Measurements from ENCODE around the gene CASP1. TPM values are rescaled to one million over a fixed set of nuclear protein-coding genes. Genes with fewer than 3 reads are reported as not detected.

Gene CASP1
- total RNA-seq, 1 experiment from 2014 or later, result not detected

DNA sequence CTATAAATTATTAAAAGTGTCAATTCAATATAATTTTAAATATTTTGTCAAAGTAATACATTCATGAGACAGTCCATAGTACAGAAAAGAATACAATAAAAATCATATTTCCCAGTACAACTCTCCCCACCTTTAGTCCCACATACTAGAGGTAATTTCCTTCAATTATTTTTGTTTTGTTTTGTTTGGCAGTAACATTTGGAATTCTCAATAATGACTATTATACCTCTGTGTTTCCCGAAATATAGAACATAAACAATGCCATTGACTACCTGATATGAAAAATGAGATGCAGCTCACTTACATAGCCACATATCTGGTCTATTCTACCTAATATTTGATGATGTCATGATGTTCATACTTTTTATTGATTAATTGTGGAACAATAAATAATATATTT, 42.2 kb downstream of the CASP1 start:
- no peaks in the 10 kb centered on the region for H3K27me3 Mint-ChIP-seq (ENCODE audit: low read depth)
- Histone ChIP-seq H3K23ac (ENCODE audit: insufficient read length, low read depth, low read length) (no peak overlapping the region), H4K91ac (ENCODE audit: insufficient read length, low read depth, low read length) (no peak overlapping the region), H2AFZ (ENCODE audit: low read length) (no peak overlapping the region), H2BK12ac (ENCODE audit: insufficient read length, low read depth, low read length) (no peak overlapping the region), H3K9me3 (ENCODE audit: control insufficient read depth, low read depth, low read length) (no peaks in the 10 kb centered on the region), H3K18ac (ENCODE audit: insufficient read length, low read depth, low read length) (no peak overlapping the region), H2BK20ac (ENCODE audit: low read depth, low read length, poor library complexity, severe bottlenecking) (no peak overlapping the region), H3K79me1 (ENCODE audit: insufficient read depth, low read depth, low read length, poor library complexity, severe bottlenecking) (no peaks in the 10 kb centered on the region), H3K27me3 (ENCODE audit: insufficient read depth, low read length) (no peaks in the 10 kb centered on the region), H2BK120ac (ENCODE audit: low read depth, low read length, poor library complexity, severe bottlenecking) (no peak overlapping the region), H3K56ac (ENCODE audit: insufficient read length, low read depth, low read length) (no peak overlapping the region), H2BK5ac (ENCODE audit: insufficient read length, low read length) (no peak overlapping the region), H3K27ac (ENCODE audit: insufficient read length, low read depth, low read length) (no peak overlapping the region), H2BK15ac (ENCODE audit: low read depth, low read length) (no peak overlapping the region), H3K9ac (ENCODE audit: extremely low read depth, insufficient read length, low read length) (no peak overlapping the region), H3T11ph (ENCODE audit: low read length) (no peak overlapping the region), H3K23me2 (ENCODE audit: insufficient read length, low read depth, low read length, poor library complexity, severe bottlenecking) (no peaks in the 10 kb centered on the region), H4K20me1 (ENCODE audit: control insufficient read depth, insufficient read depth, insufficient read length) (no peaks in the 10 kb centered on the region), H4K8ac (replicated peaks; ENCODE audit: insufficient read length, low read depth, low read length) (no peak overlapping the region), H2AK5ac (ENCODE audit: insufficient read length, low read length) (no peak overlapping the region), H3K4ac (ENCODE audit: low read depth, low read length) (no peak overlapping the region), H3K79me2 (ENCODE audit: insufficient read depth, low read length) (no peaks in the 10 kb centered on the region), H3K4me2 (ENCODE audit: insufficient read depth, insufficient read length, low read length) (no peak overlapping the region), H3K14ac (ENCODE audit: insufficient read depth, low read length) (no peak overlapping the region), H3K4me1 (ENCODE audit: insufficient read depth, low read length) (no peaks in the 10 kb centered on the region), H4K5ac (ENCODE audit: insufficient read length, low read depth, low read length) (no peak overlapping the region)
- no peaks in the 10 kb centered on the region for H3K4me1 Mint-ChIP-seq
- H3K27ac Mint-ChIP-seq, result no peak overlapping the region
- peaks cover 8 to 10% of the 10 kb centered on the region in 2 experiments; a peak in 4 of 5 replicates for H3K9me3 Mint-ChIP-seq
- peaks cover 0 to 12% (median 4%) of the 10 kb centered on the region in 3 experiments; a peak in 1 of 7 replicates for H3K36me3 Mint-ChIP-seq (ENCODE audit: insufficient read depth in 1 of 3, low read depth in 3 of 3)
- DNase-seq, result no peak
- WGBS (ENCODE audit: extremely low coverage, insufficient read length, low lambda C conversion rate), result no CpG with 5 or more reads among the region's 1 CpG
- H3K4me3 Mint-ChIP-seq, result no peak overlapping the region
- TF ChIP-seq, protein P1, sequence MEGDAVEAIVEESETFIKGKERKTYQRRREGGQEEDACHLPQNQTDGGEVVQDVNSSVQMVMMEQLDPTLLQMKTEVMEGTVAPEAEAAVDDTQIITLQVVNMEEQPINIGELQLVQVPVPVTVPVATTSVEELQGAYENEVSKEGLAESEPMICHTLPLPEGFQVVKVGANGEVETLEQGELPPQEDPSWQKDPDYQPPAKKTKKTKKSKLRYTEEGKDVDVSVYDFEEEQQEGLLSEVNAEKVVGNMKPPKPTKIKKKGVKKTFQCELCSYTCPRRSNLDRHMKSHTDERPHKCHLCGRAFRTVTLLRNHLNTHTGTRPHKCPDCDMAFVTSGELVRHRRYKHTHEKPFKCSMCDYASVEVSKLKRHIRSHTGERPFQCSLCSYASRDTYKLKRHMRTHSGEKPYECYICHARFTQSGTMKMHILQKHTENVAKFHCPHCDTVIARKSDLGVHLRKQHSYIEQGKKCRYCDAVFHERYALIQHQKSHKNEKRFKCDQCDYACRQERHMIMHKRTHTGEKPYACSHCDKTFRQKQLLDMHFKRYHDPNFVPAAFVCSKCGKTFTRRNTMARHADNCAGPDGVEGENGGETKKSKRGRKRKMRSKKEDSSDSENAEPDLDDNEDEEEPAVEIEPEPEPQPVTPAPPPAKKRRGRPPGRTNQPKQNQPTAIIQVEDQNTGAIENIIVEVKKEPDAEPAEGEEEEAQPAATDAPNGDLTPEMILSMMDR (conservative IDR thresholded peaks at IDR 0.05), result no peak

All from H9 (cell line).